Muscle layer of colon (tissue), 2 donors: Measurements from ENCODE around the gene IGFBP5.

Experiments
- H3K27ac ChIP-seq: one replicate; pipeline ENCODE4 v1.7.0; 2013; ENCODE audit warnings: low read depth, mild to moderate bottlenecking, low read length, moderate library complexity
- H3K27me3 ChIP-seq, 2 donors: one replicate each; pipeline ENCODE4 v1.7.0; 2013; ENCODE audit warnings: low read length in 2 of 2, mild to moderate bottlenecking in 2 of 2; ENCODE audit not compliant: insufficient read depth in 2 of 2, control insufficient read depth in 1 of 2
- H3K36me3 ChIP-seq: one replicate; pipeline ENCODE4 v1.7.0; 2013; ENCODE audit warnings: mild to moderate bottlenecking, low read length; ENCODE audit not compliant: insufficient read depth
- H3K4me1 ChIP-seq: one replicate; pipeline ENCODE4 v1.7.0; 2013; ENCODE audit warnings: mild to moderate bottlenecking, low read length; ENCODE audit not compliant: insufficient read depth
- H3K4me3 ChIP-seq, 2 donors: one replicate each; pipeline ENCODE4 v1.7.0; 2013; ENCODE audit warnings: low read length in 2 of 2, low read depth in 1 of 2, mild to moderate bottlenecking in 1 of 2, moderate library complexity in 1 of 2
- H3K9ac ChIP-seq: one replicate; pipeline ENCODE4 v1.7.0; 2013; ENCODE audit warnings: low read length
- H3K9me3 ChIP-seq: one replicate; pipeline ENCODE4 v1.7.0; 2013; ENCODE audit warnings: mild to moderate bottlenecking, low read length
- donor health status: abdominal sarcoma.
- donor health status: Adenocarcinoma of cecum.

Gene IGFBP5

GRCh38 chr2:216622526-216622925, 72.8 kb downstream of the IGFBP5 start:
- Histone ChIP-seq H3K36me3 (no peaks in the 10 kb centered on the region), H3K4me1 (peaks cover 17% of the 10 kb centered on the region), H3K9me3 (peaks cover 8% of the 10 kb centered on the region), H3K27me3 (no peaks in the 10 kb centered on the region), H3K4me3 (no peak overlapping the region), H3K27ac (no peak overlapping the region), H3K9ac (no peak overlapping the region)
